K562 (cell line): ENCODE measurements around the gene ADAM15. TPM values are rescaled to one million over a fixed set of nuclear protein-coding genes. Genes with fewer than 3 reads are reported as not detected.

Experiments
- BHLHE40 ChIP-seq: IDR thresholded peaks from 2 replicates; pipeline ENCODE4 v1.6.1; 2011; ENCODE audit warnings: low read length, improper control_type of control experiment
- CREB1 ChIP-seq, 2 experiments: sonication (generic) in 1 of 2; formaldehyde crosslinking in 1 of 2; IDR thresholded peaks; 2 replicates each; pipeline versions ENCODE4 v1.6.1 to v1.8.0; 2012 to 2022; ENCODE audit warnings: inconsistent platforms in 1 of 2, mild to moderate bottlenecking in 1 of 2, missing genetic modification reagents in 1 of 2, moderate library complexity in 1 of 2
- FOXM1 ChIP-seq, 2 experiments: fragments of 450-650 bp in 1 of 2; sonication (generic) in 1 of 2; formaldehyde crosslinking in 1 of 2; IDR thresholded peaks; 2 replicates each; pipeline versions ENCODE4 v1.6.1 to v1.9.0; 2017 to 2022; ENCODE audit warnings: low read depth in 2 of 2, mild to moderate bottlenecking in 2 of 2, missing genetic modification reagents in 1 of 2, moderate library complexity in 1 of 2
- HDAC2 ChIP-seq: fragments of 450-650 bp; IDR thresholded peaks from 2 replicates; pipeline ENCODE4 v1.6.1; 2016; ENCODE audit warnings: mild to moderate bottlenecking
- HIVEP1 ChIP-seq: fragments of 250-450 bp; sonication (Bioruptor Pico); IDR thresholded peaks from 2 replicates; pipeline ENCODE4 v1.4.0; 2020; ENCODE audit warnings: mild to moderate bottlenecking
- HLTF ChIP-seq: fragments of 450-650 bp; IDR thresholded peaks from 2 replicates; pipeline ENCODE4 v1.6.1; 2016
- KDM4B ChIP-seq, 2 experiments: fragments of 450-650 bp in 1 of 2; sonication (generic) in 1 of 2; IDR thresholded peaks; 2 replicates each; pipeline ENCODE4 v1.6.1; 2016 to 2017; ENCODE audit warnings: borderline replicate concordance in 2 of 2, antibody characterized with exemption in 1 of 2, low read depth in 1 of 2, mild to moderate bottlenecking in 1 of 2
- KLF16 ChIP-seq: IDR thresholded peaks from 2 replicates; pipeline ENCODE4 v1.6.1; 2016; ENCODE audit warnings: antibody characterized with exemption
- MAFK ChIP-seq: IDR thresholded peaks from 2 replicates; pipeline ENCODE4 v1.6.1; 2011; ENCODE audit warnings: low read length, improper control_type of control experiment
- MED1 ChIP-seq: sonication (generic); formaldehyde crosslinking; IDR thresholded peaks from 2 replicates; pipeline ENCODE4 v1.8.1; 2023; ENCODE audit warnings: missing genetic modification reagents, borderline replicate concordance
- MEF2D ChIP-seq: conservative IDR thresholded peaks from 2 replicates; pipeline ENCODE4 v1.6.1; 2016; ENCODE audit warnings: low read depth, missing genetic modification characterization, missing compliant biosample characterization
- MYBL2 ChIP-seq, 2 experiments: fragments of 450-650 bp in 1 of 2; sonication (generic) in 1 of 2; formaldehyde crosslinking in 1 of 2; IDR thresholded peaks; 2 replicates each; pipeline versions ENCODE4 v1.6.1 to v1.8.1; 2017 to 2022; ENCODE audit warnings: borderline replicate concordance in 1 of 2, inconsistent platforms in 1 of 2, low read depth in 1 of 2, mild to moderate bottlenecking in 1 of 2, missing genetic modification reagents in 1 of 2, moderate library complexity in 1 of 2
- NFIC ChIP-seq: fragments of 450-650 bp; IDR thresholded peaks from 2 replicates; pipeline ENCODE4 v1.6.1; 2017; ENCODE audit warnings: mild to moderate bottlenecking, inconsistent platforms
- POLR3G ChIP-seq: IDR thresholded peaks from 2 replicates; pipeline ENCODE4 v1.6.1; 2011; ENCODE audit not compliant: insufficient read length, insufficient replicate concordance; ENCODE audit errors: extremely low read depth
- SIN3A ChIP-seq, 2 experiments: fragments of 150-350 bp in 1 of 2; IDR thresholded peaks; 2 replicates each; pipeline ENCODE4 v1.6.1; 2011 to 2016; ENCODE audit warnings: borderline replicate concordance in 2 of 2, low read depth in 2 of 2, low read length in 2 of 2, mild to moderate bottlenecking in 2 of 2, moderate library complexity in 2 of 2; ENCODE audit not compliant: control insufficient read depth in 1 of 2
- SRF ChIP-seq, 2 experiments: fragments of 250-450, 450-650 bp in 1 of 2; sonication (Bioruptor Pico) in 1 of 2; sonication (generic) in 1 of 2; formaldehyde crosslinking; IDR thresholded peaks; 2 replicates each; pipeline versions ENCODE4 v1.5.0 to v1.5.1; 2020 to 2022; ENCODE audit warnings: mild to moderate bottlenecking in 1 of 2, missing genetic modification reagents in 1 of 2
- polyA plus RNA-seq, 8 experiments: library from polyadenylated mRNA; depleted of rRNA in 4 of 8; stranded (reverse) in 5 of 8; unstranded in 3 of 8; fragments of >200 nt; fragmentation: Nextera tagmentation in 2 of 8; fragmentation: Illumina TruSeq in 1 of 8; extraction: Ambion mirVana in 2 of 8; extraction: Trizol in 1 of 8; gene quantifications; 2 replicates each; pipeline versions ENCODE4 v1.2.1 to v1.2.3, GENCODE V29; 2011 to 2014; ENCODE audit warnings: inconsistent platforms in 1 of 8, missing spikeins in 1 of 8
- total RNA-seq, 7 experiments: library from RNA; depleted of rRNA in 6 of 7; stranded (reverse); fragments of >200 nt in 6 of 7; fragmentation: Illumina TruSeq in 2 of 7; extraction: Trizol in 2 of 7; gene quantifications; 2 replicates each; pipeline versions ENCODE4 v1.2.1 to v1.2.3, GENCODE V29; 2011 to 2021; ENCODE audit warnings: low replicate concordance in 1 of 7
- TF ChIP-seq, protein P1 (sequence below): fragments of 450-650 bp; IDR thresholded peaks from 2 replicates; pipeline ENCODE4 v1.6.1; 2016; ENCODE audit warnings: antibody characterized with exemption
- TF ChIP-seq, protein P2 (sequence below): sonication (generic); formaldehyde crosslinking; IDR thresholded peaks from 2 replicates; pipeline ENCODE4 v1.8.0; 2022; ENCODE audit warnings: mild to moderate bottlenecking, missing genetic modification reagents, borderline replicate concordance
- TF ChIP-seq, protein P3 (sequence below): fragments of 250-450 bp; sonication (Bioruptor Pico); IDR thresholded peaks from 2 replicates; pipeline ENCODE4 v1.4.0; 2020; ENCODE audit warnings: mild to moderate bottlenecking, moderate library complexity

The ADAM15 gene
- total and polyA plus RNA-seq, 9 of the 15 experiments (the other 6 are each of a cell fraction or from before 2014, with no cell fraction given), result 0.69 to 72.3 (median 32.8) TPM

DNA sequence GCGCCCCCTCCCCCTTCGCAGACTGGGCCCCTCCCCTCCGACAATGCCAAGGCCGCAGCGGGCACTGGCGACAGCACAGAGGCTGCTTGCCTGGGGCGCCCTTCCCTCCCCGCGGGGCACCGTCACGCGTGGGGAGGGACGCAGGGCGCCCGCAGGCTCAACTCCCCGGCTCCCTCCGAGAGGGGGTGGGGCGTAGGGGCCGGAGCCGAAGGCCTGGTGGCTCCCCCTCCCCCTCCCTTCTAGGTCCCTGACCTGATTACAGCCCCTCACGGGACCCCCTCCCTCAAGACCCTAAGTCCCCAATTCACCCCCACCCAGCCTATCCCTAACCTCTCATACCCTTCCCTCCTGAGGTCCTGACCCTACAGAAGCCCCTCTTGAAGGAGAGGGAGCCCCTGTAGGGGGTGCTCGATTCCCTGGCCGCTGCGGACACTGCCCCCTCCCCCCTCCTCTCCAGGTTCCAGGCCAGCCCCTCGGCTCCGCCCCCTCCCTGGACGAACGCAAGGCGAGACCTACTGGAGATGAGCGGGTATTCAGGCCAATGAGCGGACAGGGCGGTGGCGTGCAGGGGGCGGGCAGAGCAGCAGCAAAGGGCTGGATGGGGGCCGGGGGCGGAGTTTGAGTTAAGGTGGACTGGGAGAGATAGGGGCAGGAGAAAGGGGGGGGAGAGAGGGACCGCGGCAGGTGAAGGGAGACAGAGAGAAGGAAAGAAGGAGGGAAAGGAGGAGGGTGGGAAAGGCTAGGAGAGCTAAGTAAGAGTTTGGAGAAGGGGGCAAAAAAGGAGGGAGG is 49.2 kb upstream of the ADAM15 start (continued):
- TF ChIP-seq, protein P1, sequence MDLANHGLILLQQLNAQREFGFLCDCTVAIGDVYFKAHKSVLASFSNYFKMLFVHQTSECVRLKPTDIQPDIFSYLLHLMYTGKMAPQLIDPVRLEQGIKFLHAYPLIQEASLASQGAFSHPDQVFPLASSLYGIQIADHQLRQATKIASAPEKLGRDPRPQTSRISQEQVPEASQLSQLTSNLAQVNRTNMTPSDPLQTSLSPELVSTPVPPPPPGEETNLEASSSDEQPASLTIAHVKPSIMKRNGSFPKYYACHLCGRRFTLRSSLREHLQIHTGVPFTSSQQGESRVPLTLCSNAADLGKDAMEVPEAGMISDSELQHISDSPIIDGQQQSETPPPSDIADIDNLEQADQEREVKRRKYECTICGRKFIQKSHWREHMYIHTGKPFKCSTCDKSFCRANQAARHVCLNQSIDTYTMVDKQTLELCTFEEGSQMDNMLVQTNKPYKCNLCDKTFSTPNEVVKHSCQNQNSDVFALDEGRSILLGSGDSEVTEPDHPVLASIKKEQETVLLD, result peak; percentile 91
- TF ChIP-seq, protein P2, sequence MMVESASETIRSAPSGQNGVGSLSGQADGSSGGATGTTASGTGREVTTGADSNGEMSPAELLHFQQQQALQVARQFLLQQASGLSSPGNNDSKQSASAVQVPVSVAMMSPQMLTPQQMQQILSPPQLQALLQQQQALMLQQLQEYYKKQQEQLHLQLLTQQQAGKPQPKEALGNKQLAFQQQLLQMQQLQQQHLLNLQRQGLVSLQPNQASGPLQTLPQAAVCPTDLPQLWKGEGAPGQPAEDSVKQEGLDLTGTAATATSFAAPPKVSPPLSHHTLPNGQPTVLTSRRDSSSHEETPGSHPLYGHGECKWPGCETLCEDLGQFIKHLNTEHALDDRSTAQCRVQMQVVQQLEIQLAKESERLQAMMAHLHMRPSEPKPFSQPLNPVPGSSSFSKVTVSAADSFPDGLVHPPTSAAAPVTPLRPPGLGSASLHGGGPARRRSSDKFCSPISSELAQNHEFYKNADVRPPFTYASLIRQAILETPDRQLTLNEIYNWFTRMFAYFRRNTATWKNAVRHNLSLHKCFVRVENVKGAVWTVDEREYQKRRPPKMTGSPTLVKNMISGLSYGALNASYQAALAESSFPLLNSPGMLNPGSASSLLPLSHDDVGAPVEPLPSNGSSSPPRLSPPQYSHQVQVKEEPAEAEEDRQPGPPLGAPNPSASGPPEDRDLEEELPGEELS (CRISPR knock-in tag), result no peak
- peak; percentile 97 for TF ChIP-seq BHLHE40
- TF ChIP-seq KDM4B (IDR thresholded peaks at IDR 0.05; ENCODE audit: borderline replicate concordance in 2 of 2, low read depth in 1 of 2), result no peak
- 0 out of 2 replicates have a peak, but pooled peaks have one; percentile 14 for TF ChIP-seq MAFK
- peak; percentile 9; the same call in 1 of the 2 replicates for TF ChIP-seq MEF2D
- no peak for TF ChIP-seq POLR3G
- 0 out of 2 replicates have a peak, but pooled peaks have one; percentile 82 for TF ChIP-seq HDAC2
- TF ChIP-seq FOXM1 (IDR thresholded peaks at IDR 0.05; ENCODE audit: low read depth), result peak; percentile 93
- no peak for TF ChIP-seq FOXM1 (CRISPR knock-in tag; IDR thresholded peaks at IDR 0.05; ENCODE audit: low read depth)
- TF ChIP-seq, protein P3, sequence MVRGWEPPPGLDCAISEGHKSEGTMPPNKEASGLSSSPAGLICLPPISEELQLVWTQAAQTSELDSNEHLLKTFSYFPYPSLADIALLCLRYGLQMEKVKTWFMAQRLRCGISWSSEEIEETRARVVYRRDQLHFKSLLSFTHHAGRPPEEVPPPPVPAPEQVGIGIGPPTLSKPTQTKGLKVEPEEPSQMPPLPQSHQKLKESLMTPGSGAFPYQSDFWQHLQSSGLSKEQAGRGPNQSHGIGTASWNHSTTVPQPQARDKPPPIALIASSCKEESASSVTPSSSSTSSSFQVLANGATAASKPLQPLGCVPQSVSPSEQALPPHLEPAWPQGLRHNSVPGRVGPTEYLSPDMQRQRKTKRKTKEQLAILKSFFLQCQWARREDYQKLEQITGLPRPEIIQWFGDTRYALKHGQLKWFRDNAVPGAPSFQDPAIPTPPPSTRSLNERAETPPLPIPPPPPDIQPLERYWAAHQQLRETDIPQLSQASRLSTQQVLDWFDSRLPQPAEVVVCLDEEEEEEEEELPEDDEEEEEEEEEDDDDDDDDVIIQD (CRISPR knock-in tag), result no peak
- peak; percentile 47; the same call in 1 of the 2 replicates for TF ChIP-seq HIVEP1 (CRISPR knock-in tag)
- TF ChIP-seq CREB1 (IDR thresholded peaks at IDR 0.05), result no peak
- peak; percentile 80; the same call in 1 of the 2 replicates for TF ChIP-seq CREB1 (CRISPR knock-in tag; IDR thresholded peaks at IDR 0.05)
- no peak for TF ChIP-seq MYBL2 (IDR thresholded peaks at IDR 0.05; ENCODE audit: low read depth)
- no peak for TF ChIP-seq MYBL2 (CRISPR knock-in tag; IDR thresholded peaks at IDR 0.05; ENCODE audit: borderline replicate concordance)
- TF ChIP-seq NFIC, result 0 out of 2 replicates have a peak, but pooled peaks have one; percentile 39
- TF ChIP-seq SIN3A (IDR thresholded peaks at IDR 0.05; ENCODE audit: borderline replicate concordance in 2 of 2, control insufficient read depth in 1 of 2, low read depth in 2 of 2, low read length in 2 of 2), result peak in 1 of 2 experiments; percentile 15; a peak in 1 of 4 replicates
- peak; percentile 68; the same call in 1 of the 2 replicates for TF ChIP-seq HLTF
- TF ChIP-seq SRF (CRISPR knock-in tag; IDR thresholded peaks at IDR 0.05), result peak in 1 of 2 experiments; percentile 43; a peak in 1 of 4 replicates
- no peak for TF ChIP-seq KLF16
- TF ChIP-seq MED1 (CRISPR knock-in tag), result no peak
